Measurements from ENCODE around the gene MPPED1. TPM values are rescaled to one million over a fixed set of nuclear protein-coding genes. Genes with fewer than 3 reads are reported as not detected.

MPPED1 gene
- total RNA-seq, 4 donors from 2014 or later: 0.29 to 6.8 (median 0.80) TPM; not detected in 1

DNA sequence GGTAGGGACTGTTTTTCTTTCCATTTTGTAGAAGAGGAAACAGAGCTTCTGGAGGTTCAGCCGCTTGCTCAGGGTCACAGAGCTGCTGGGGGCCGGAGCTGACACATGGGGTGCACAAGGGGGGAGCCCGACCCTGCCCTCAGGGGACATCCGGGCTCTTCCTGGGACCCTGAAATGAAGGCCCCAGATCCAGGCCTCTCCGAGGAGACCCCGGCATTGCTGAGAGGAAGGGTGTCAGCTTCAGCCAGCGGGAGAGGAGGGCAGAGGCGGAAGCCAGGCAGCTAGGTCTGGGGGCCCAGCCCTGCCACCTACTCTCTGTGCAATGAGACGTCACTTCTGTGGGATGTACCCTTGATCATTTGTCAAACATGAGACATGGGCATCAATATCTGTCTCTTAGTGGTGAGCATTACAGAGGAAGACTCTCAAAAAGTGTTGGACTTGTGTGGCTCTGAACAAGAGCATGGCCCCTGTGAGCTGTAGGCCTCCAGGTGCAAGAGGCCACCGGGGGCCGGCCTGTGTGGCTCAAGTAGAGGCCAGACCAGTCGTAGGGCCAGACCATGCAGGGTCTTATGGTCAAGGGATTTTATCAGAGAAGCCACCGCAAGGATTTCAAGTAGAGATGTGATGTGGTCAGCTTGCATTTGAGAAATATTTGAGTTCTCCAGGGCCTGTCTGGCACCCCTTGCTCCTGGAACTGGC lies 10.3 kb downstream of the MPPED1 start:
- intact Hi-C loops (cut with DNase I; ENCODE audit: low total_unique reads): no loop called here
- DNase-seq (ENCODE audit: low spot score in 2 of 2): no peak
- no peak for TF ChIP-seq POLR2A (IDR thresholded peaks at IDR 0.05)
- TF ChIP-seq, protein P1, sequence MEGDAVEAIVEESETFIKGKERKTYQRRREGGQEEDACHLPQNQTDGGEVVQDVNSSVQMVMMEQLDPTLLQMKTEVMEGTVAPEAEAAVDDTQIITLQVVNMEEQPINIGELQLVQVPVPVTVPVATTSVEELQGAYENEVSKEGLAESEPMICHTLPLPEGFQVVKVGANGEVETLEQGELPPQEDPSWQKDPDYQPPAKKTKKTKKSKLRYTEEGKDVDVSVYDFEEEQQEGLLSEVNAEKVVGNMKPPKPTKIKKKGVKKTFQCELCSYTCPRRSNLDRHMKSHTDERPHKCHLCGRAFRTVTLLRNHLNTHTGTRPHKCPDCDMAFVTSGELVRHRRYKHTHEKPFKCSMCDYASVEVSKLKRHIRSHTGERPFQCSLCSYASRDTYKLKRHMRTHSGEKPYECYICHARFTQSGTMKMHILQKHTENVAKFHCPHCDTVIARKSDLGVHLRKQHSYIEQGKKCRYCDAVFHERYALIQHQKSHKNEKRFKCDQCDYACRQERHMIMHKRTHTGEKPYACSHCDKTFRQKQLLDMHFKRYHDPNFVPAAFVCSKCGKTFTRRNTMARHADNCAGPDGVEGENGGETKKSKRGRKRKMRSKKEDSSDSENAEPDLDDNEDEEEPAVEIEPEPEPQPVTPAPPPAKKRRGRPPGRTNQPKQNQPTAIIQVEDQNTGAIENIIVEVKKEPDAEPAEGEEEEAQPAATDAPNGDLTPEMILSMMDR (IDR thresholded peaks at IDR 0.05): no peak
- 82 to 91% methylated on average over 13 of the region's 13 CpGs for WGBS, 2 donors
- H3K4me3 ChIP-seq (ENCODE audit: low read depth, poor library complexity, severe bottlenecking): no peak overlapping the region

DNA sequence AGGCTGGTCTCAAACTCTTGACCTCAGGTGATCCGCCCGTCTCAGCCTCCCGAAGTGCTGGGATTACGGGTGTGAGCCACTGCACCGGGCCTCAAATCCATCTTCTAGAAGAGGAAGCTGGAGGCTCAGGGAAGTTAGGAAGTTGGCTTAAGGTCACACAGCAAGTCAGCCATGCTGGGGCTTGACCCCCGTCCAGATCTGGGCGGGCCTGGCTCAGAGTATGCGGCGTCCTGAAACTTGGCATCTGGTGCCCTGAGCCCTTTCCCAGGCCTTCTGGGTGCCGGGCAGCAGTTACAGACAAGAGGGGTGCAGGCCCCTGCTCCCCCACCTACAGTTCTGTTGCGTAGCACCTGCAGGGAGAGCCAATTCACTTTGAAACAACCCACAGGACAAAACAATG lies 11.2 kb downstream of the MPPED1 start:
- TF ChIP-seq POLR2A (IDR thresholded peaks at IDR 0.05): no peak
- TF ChIP-seq, protein P1 (IDR thresholded peaks at IDR 0.05): no peak
- 91 to 92% methylated on average over 11 of the region's 11 CpGs for WGBS, 2 donors
- intact Hi-C loops (cut with DNase I; ENCODE audit: low total_unique reads): no loop called here

GRCh38 chr22:43424201-43424600 lies 12.4 kb downstream of the MPPED1 start:
- 45 to 52% methylated on average over 7 of the region's 7 CpGs for WGBS, 2 donors
- TF ChIP-seq, protein P1 (IDR thresholded peaks at IDR 0.05): no peak
- intact Hi-C loops (cut with DNase I; ENCODE audit: low total_unique reads): no loop called here
- DNase-seq (ENCODE audit: low spot score in 2 of 2): no peak
- no peak overlapping the region for H3K4me3 ChIP-seq (ENCODE audit: low read depth, poor library complexity, severe bottlenecking)

More for the DNA sequence above, 11.2 kb downstream of the MPPED1 start:
- H3K4me3 ChIP-seq (ENCODE audit: low read depth, poor library complexity, severe bottlenecking): no peak overlapping the region
- DNase-seq (ENCODE audit: low spot score in 2 of 2): no peak

- no peak for DNase-seq (ENCODE audit: low spot score in 2 of 2)
- TF ChIP-seq POLR2A (IDR thresholded peaks at IDR 0.05): no peak
- intact Hi-C loops (cut with DNase I; ENCODE audit: low total_unique reads): no loop called here
- H3K4me3 ChIP-seq (ENCODE audit: low read depth, poor library complexity, severe bottlenecking): no peak overlapping the region
- WGBS, 2 donors: 59 to 67% methylated on average over 31 to 32 of the region's 39 CpGs
Measured at GRCh38 chr22:43424666-43425630, 13.1 kb downstream of the MPPED1 start.

DNA sequence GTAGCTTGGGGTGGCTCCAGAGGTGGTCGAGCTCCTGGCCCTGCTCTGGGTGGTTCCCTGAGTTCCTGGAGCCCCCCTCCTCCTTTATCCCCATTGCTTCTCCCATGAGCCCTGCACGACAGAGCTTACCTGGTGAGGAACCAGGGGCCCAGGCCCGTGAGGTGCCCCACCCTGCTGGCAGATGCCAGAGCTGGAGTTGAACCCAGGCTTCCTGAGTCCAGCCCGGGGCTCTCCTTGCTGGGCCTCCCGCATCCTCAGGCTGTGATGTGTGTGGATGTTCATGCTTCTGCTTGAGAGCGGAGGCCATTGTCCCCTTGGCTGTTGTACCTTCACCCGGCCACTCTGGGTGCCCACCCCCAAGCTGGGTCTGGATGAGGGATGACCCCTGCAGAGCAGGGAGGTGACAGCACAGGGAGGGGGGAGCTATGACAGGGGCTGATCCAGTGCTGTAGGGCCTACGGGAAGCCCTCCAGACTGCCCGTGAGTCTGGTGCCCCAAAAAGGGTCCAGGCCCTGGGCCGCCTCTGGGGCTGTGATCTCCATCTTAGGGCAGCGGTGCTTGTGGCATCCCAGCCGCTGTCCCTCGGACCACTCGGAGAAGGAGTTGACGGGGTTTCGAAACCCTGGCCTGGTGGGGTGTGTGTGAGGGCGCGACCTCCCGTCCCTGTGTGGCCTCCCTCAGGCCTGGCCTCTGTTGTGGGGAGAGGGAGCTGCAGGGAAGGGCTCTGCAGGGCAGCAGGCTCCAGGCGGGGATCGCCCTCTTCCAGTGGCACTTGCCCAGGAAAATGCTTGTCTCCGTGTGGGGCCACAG lies 14.4 kb downstream of the MPPED1 start:
- no peak overlapping the region for H3K4me3 ChIP-seq (ENCODE audit: low read depth, poor library complexity, severe bottlenecking)
- WGBS, 2 donors: 74 to 79% methylated on average over 18 to 21 of the region's 22 CpGs
- TF ChIP-seq, protein P1 (IDR thresholded peaks at IDR 0.05): no peak
- no peak for TF ChIP-seq POLR2A (IDR thresholded peaks at IDR 0.05)
- intact Hi-C loops (cut with DNase I; ENCODE audit: low total_unique reads): no loop called here
- DNase-seq (ENCODE audit: low spot score in 2 of 2): no peak
